SH-SY5Y (cell line): ENCODE results near the gene GRWD1.

Source experiments
- GATA2 ChIP-seq: IDR thresholded peaks from 2 replicates; pipeline ENCODE4 v1.6.1; 2011; ENCODE audit warnings: mild to moderate bottlenecking, low read depth, low read length
- GATA3 ChIP-seq: IDR thresholded peaks from 2 replicates; pipeline ENCODE4 v1.6.1; 2011; ENCODE audit warnings: low read depth, mild to moderate bottlenecking, low read length, moderate library complexity

- no peak for TF ChIP-seq GATA3
- no peak for TF ChIP-seq GATA2
Observed at GRCh38 chr19:48401287-48401686, 44.5 kb upstream of the GRWD1 start.
